OCI-LY1 (cell line): ENCODE measurements around the gene ARHGAP32.

Experiments
- EZH2 ChIP-seq: fragments of 200-600 bp; sonication (generic), shearing (Covaris generic); IDR thresholded peaks from 2 replicates; pipeline ENCODE4 v1.8.0; 2017; ENCODE audit warnings: borderline replicate concordance, mixed run types, mild to moderate bottlenecking, antibody characterized with exemption, low read length, moderate library complexity, mixed read lengths
- TF ChIP-seq, protein P1 (sequence below): fragments of 200-600 bp; sonication (generic), shearing (Covaris generic); IDR thresholded peaks from 2 replicates; pipeline ENCODE4 v1.5.1; 2017; ENCODE audit warnings: mild to moderate bottlenecking, antibody characterized with exemption, low read length, moderate library complexity, mixed read lengths

DNA sequence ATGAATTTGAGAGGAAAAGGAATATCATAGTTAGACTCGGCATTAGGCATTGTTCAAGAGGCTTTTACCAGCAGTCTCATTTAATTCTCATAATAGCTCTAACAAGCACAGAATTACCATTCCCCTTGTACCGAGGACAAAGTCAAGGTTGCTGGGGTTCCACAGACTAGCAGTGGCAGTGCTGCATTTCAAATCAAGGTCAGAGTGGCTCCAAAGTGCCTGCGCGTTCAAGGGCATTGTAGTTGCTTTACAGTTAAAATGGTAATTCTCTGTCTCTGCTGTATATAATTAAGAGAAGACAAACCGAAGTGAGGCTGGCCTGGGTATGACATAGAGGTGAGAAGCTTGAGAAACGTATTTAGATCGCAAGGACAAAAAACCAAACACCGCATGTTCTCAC lies 209.1 kb downstream of the ARHGAP32 start:
- TF ChIP-seq, protein P1, sequence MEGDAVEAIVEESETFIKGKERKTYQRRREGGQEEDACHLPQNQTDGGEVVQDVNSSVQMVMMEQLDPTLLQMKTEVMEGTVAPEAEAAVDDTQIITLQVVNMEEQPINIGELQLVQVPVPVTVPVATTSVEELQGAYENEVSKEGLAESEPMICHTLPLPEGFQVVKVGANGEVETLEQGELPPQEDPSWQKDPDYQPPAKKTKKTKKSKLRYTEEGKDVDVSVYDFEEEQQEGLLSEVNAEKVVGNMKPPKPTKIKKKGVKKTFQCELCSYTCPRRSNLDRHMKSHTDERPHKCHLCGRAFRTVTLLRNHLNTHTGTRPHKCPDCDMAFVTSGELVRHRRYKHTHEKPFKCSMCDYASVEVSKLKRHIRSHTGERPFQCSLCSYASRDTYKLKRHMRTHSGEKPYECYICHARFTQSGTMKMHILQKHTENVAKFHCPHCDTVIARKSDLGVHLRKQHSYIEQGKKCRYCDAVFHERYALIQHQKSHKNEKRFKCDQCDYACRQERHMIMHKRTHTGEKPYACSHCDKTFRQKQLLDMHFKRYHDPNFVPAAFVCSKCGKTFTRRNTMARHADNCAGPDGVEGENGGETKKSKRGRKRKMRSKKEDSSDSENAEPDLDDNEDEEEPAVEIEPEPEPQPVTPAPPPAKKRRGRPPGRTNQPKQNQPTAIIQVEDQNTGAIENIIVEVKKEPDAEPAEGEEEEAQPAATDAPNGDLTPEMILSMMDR = no peak
- no peak for TF ChIP-seq EZH2
